PC-3 (cell line): Measurements from ENCODE around the gene CLIC4. TPM values are rescaled to one million over a fixed set of nuclear protein-coding genes. Genes with fewer than 3 reads are reported as not detected.

Experiments used
- ATAC-seq: fragments of 200-7000 bp; cut with Tn5 transposase; 2 replicates; pipeline ENCODE4 v1.9.1; 2020; ENCODE audit warnings: mild to moderate bottlenecking, moderate library complexity
- BruUV-seq: library from RNA; stranded (reverse); fragments of 400-500 nt; replicated peaks from 2 replicates; lab custom pipeline; 2021; lab: Mats Ljungman, UMichigan
- CTCF ChIA-PET: fragments of 300-600 bp; sonication (Branson Sonifier 250); formaldehyde crosslinking; loops from one replicate; lab custom pipeline; 2022; ENCODE audit warnings: antibody characterized with exemption; lab: Charles Lee
- POLR2A ChIA-PET: fragments of 300-600 bp; sonication (Branson Sonifier 250); formaldehyde crosslinking; loops from one replicate; lab custom pipeline; 2022; ENCODE audit warnings: antibody characterized with exemption; ENCODE audit not compliant: unreplicated experiment; lab: Charles Lee
- DNase-seq: peaks from one replicate; pipeline ENCODE4 v3.0.0-alpha.2; 2015
- H2AFZ ChIP-seq: fragments of 300-600 bp; sonication (generic); 2 replicates; pipeline ENCODE4 v1.6.0; 2016; ENCODE audit warnings: antibody characterized with exemption, low read length
- H3F3A ChIP-seq: fragments of 300-600 bp; sonication (generic); one replicate; pipeline ENCODE4 v1.6.0; 2017; ENCODE audit warnings: antibody characterized with exemption, low read length, control low read depth, mild to moderate bottlenecking; ENCODE audit not compliant: unreplicated experiment
- H3K27ac ChIP-seq: fragments of 300-600 bp; sonication (generic); 2 replicates; pipeline ENCODE4 v1.5.1; 2016; ENCODE audit warnings: mild to moderate bottlenecking, low read length
- H3K27me3 ChIP-seq: fragments of 300-600 bp; sonication (generic); 2 replicates; pipeline ENCODE4 v1.6.1; 2016; ENCODE audit warnings: low read length, mixed read lengths
- H3K36me3 ChIP-seq: fragments of 300-600 bp; sonication (generic); 2 replicates; pipeline ENCODE4 v1.6.1; 2016; ENCODE audit warnings: low read depth, mixed run types, low read length, mixed read lengths
- H3K4me1 ChIP-seq: fragments of 300-600 bp; sonication (generic); 2 replicates; pipeline ENCODE4 v1.5.1; 2016; ENCODE audit warnings: low read length; ENCODE audit not compliant: insufficient read depth
- H3K4me2 ChIP-seq: fragments of 300-600 bp; sonication (generic); 2 replicates; pipeline ENCODE4 v1.6.0; 2016; ENCODE audit warnings: low read length
- H3K4me3 ChIP-seq: fragments of 300-600 bp; sonication (generic); 2 replicates; pipeline ENCODE4 v1.5.1; 2016; ENCODE audit warnings: mild to moderate bottlenecking, low read length, mixed read lengths
- H3K79me2 ChIP-seq: fragments of 300-600 bp; sonication (generic); 2 replicates; pipeline ENCODE4 v1.6.1; 2017; ENCODE audit warnings: low read length, mixed read lengths
- H3K9ac ChIP-seq: fragments of 300-600 bp; sonication (generic); 2 replicates; pipeline ENCODE4 v1.6.0; 2016; ENCODE audit warnings: mild to moderate bottlenecking, low read length
- H3K9me2 ChIP-seq: fragments of 300-600 bp; sonication (generic); replicated peaks from 2 replicates; pipeline ENCODE4 v1.6.1; 2016; ENCODE audit warnings: mixed run types, low read length, mixed read lengths
- H3K9me3 ChIP-seq: fragments of 300-600 bp; sonication (generic); 2 replicates; pipeline ENCODE4 v1.6.1; 2016; ENCODE audit warnings: low read length, mixed read lengths
- H4K20me1 ChIP-seq: fragments of 300-600 bp; sonication (generic); 2 replicates; pipeline ENCODE4 v1.6.1; 2016; ENCODE audit warnings: low read length, mixed read lengths
- CTCF ChIP-seq: fragments of 300-600 bp; sonication (generic); conservative IDR thresholded peaks from 2 replicates; pipeline ENCODE4 v1.5.1; 2017; ENCODE audit warnings: antibody characterized with exemption, low read depth, mild to moderate bottlenecking, low read length
- EZH2 ChIP-seq: fragments of 300-600 bp; sonication (generic); IDR thresholded peaks from one replicate; pipeline ENCODE4 v1.6.1; 2017; ENCODE audit warnings: antibody characterized with exemption, mild to moderate bottlenecking, low read length; ENCODE audit not compliant: unreplicated experiment
- EZH2phosphoT487 ChIP-seq: fragments of 300-600 bp; sonication (generic); IDR thresholded peaks from 2 replicates; pipeline ENCODE4 v1.6.1; 2018; ENCODE audit warnings: mild to moderate bottlenecking, antibody characterized with exemption, low read length, borderline replicate concordance
- intact Hi-C: fragments of 100-400 bp; cut with micrococcal nuclease; formaldehyde crosslinking; loops from 2 replicates; pipeline ENCODE4 v1.9.0; 2023
- total RNA-seq: library from RNA; depleted of rRNA; stranded (reverse); fragments of >200 nt; gene quantifications from 2 replicates; pipeline ENCODE4 v1.2.3, GENCODE V29; 2014

Gene CLIC4
- total RNA-seq, 1 experiment from 2014 or later = 57.6 TPM

GRCh38 chr1:24735156-24735508, 10.1 kb upstream of the CLIC4 start:
- no peak overlapping the region for H3K27ac ChIP-seq
- H4K20me1 ChIP-seq = no peaks in the 10 kb centered on the region
- no peaks in the 10 kb centered on the region for H3K36me3 ChIP-seq
- no TSS peak for BruUV-seq
- no peaks in the 10 kb centered on the region for H3K79me2 ChIP-seq
- H3K4me2 ChIP-seq = no peak overlapping the region
- H3K9ac ChIP-seq = no peak overlapping the region
- intact Hi-C loops = no loop called here
- ChIA-PET POLR2A (no interaction called here), CTCF (no interaction called here)
- H3F3A ChIP-seq = no peaks in the 10 kb centered on the region
- TF ChIP-seq EZH2phosphoT487 = no peak
- no peak for TF ChIP-seq CTCF
- no peak for TF ChIP-seq EZH2
- ATAC-seq (no peak), DNase-seq (no peak)
- H3K9me3 ChIP-seq = no peaks in the 10 kb centered on the region
- no peaks in the 10 kb centered on the region; the same call in 1 of the 2 replicates for H3K4me1 ChIP-seq
- H2AFZ ChIP-seq = no peak overlapping the region
- no peaks in the 10 kb centered on the region for H3K27me3 ChIP-seq
- H3K9me2 ChIP-seq = no peaks in the 10 kb centered on the region
- H3K4me3 ChIP-seq = no peak overlapping the region

- no peak overlapping the region for H3K4me3 ChIP-seq
- no peaks in the 10 kb centered on the region for H3K79me2 ChIP-seq
- TF ChIP-seq EZH2 (no peak), EZH2phosphoT487 (no peak), CTCF (no peak)
- DNase-seq = no peak
- no peak overlapping the region for H2AFZ ChIP-seq
- no peaks in the 10 kb centered on the region for H3K27me3 ChIP-seq
- POLR2A ChIA-PET = no interaction called here
- no peak overlapping the region for H3K9ac ChIP-seq
- no peaks in the 10 kb centered on the region for H4K20me1 ChIP-seq
- no peak overlapping the region for H3K27ac ChIP-seq
- CTCF ChIA-PET = no interaction called here
- intact Hi-C loops = no loop called here
- H3K4me1 ChIP-seq = no peaks in the 10 kb centered on the region; the same call in 1 of the 2 replicates
- no peaks in the 10 kb centered on the region for H3K9me2 ChIP-seq
- ATAC-seq = no peak
- no peaks in the 10 kb centered on the region for H3F3A ChIP-seq
- no peak overlapping the region for H3K4me2 ChIP-seq
- H3K36me3 ChIP-seq = no peaks in the 10 kb centered on the region
- no TSS peak for BruUV-seq
- H3K9me3 ChIP-seq = no peaks in the 10 kb centered on the region
These were observed 9.5 kb upstream of the CLIC4 start for GRCh38 chr1:24735509-24736375.
